ENCODE data around the gene TP53BP2.
"Not testable (repeated sequence)": the region's sequence is repeated elsewhere in the genome, so short reads cannot be mapped to it uniquely, and the experiment has no call there.

The TP53BP2 gene

DNA sequence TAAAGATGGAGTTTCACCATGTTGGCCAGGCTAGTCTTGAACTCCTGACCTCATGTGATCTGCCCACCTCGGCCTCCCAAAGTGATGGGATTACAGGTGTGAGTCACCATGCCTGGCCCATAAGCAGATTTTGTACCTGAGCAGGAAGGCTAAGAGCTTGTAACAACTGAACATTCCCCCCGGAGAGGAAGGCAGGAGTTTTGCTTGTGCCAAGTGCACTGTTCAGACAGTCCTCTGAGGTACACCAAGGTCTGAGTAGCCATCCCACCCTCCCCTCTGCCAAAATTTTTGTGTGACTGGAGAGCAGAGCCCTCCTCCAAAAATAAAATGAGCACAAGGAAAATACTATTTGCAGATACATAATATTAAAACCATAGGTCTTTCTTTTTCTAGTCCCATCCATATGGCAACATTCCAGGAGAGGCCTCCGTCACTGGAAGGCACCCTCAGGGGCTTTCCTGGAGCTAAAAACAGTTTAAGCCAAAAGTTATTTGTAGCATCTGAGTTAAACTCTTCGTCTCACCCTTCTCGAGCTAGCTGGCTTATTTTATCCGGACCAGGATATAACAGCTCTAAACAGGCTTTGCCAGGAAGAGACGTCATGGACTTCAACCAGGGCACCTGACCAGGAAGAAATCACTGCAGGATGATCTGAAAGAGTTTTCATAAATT, 106.2 kb downstream of the TP53BP2 start:
- TF ChIP-seq, protein P1, sequence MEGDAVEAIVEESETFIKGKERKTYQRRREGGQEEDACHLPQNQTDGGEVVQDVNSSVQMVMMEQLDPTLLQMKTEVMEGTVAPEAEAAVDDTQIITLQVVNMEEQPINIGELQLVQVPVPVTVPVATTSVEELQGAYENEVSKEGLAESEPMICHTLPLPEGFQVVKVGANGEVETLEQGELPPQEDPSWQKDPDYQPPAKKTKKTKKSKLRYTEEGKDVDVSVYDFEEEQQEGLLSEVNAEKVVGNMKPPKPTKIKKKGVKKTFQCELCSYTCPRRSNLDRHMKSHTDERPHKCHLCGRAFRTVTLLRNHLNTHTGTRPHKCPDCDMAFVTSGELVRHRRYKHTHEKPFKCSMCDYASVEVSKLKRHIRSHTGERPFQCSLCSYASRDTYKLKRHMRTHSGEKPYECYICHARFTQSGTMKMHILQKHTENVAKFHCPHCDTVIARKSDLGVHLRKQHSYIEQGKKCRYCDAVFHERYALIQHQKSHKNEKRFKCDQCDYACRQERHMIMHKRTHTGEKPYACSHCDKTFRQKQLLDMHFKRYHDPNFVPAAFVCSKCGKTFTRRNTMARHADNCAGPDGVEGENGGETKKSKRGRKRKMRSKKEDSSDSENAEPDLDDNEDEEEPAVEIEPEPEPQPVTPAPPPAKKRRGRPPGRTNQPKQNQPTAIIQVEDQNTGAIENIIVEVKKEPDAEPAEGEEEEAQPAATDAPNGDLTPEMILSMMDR (IDR thresholded peaks at IDR 0.05; ENCODE audit: borderline replicate concordance, insufficient read depth, low read depth, low read length), result no peak
- H3K4me3 ChIP-seq (ENCODE audit: low read depth, low read length), result no peak overlapping the region

DNA sequence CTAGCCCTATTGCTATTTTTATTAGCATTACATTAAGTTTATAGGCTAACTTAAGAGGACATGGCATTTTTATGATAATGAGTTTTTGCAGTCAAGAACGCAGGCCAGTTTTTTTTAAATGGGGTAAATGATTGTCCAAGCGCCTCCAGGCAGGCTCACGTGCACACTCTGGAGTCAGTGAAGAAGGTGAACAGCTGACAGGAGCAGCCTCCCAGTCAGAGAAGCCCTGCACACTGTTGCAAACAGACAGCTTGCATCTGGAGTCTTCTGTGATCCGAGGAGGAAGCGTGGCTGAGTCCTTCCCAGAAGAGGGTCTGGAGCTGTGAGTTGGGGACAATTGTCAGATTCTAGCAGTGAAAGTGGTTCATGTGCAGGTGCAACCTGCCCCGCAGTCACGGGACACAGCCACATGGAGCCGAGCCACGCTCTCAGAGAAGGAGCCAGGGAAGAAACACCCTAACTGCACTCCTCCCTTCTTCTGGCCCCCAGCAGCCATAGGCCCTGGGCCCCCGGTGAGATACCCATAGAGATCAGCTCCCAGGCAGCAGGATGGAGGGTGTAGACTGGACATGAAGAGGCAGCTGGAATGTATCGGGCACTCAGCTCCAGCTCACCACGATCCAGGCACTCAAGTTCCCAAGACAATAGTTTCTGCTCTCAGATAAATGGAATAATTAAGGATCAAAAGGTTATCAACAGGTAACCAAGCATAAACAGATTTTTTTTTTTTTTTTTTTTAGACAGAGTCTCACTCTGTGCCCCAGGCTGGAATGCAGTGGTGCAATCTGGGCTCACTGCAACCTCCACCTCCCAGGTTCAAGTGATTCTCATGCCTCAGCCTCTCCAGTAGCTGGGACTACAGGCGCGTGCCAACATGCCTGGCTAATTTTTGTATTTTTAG, 107.0 kb downstream of the TP53BP2 start:
- TF ChIP-seq, protein P1 (IDR thresholded peaks at IDR 0.05; ENCODE audit: borderline replicate concordance, insufficient read depth, low read depth, low read length), result no peak
- no peak overlapping the region for H3K4me3 ChIP-seq (ENCODE audit: low read depth, low read length)

- TF ChIP-seq, protein P1 (IDR thresholded peaks at IDR 0.05; ENCODE audit: borderline replicate concordance, insufficient read depth, low read depth, low read length), result no peak
- no peak overlapping the region for H3K4me3 ChIP-seq (ENCODE audit: low read depth, low read length)
Observed at GRCh38 chr1:223737342-223737741, 108.4 kb downstream of the TP53BP2 start.

- not testable (repeated sequence) for H3K4me3 ChIP-seq (ENCODE audit: low read depth, low read length)
Observed at GRCh38 chr1:223736638-223737037, 109.1 kb downstream of the TP53BP2 start.

GRCh38 chr1:223733898-223734852, 111.6 kb downstream of the TP53BP2 start:
- H3K4me3 ChIP-seq (ENCODE audit: low read depth, low read length), result no peak overlapping the region
- TF ChIP-seq, protein P1 (IDR thresholded peaks at IDR 0.05; ENCODE audit: borderline replicate concordance, insufficient read depth, low read depth, low read length), result no peak

DNA sequence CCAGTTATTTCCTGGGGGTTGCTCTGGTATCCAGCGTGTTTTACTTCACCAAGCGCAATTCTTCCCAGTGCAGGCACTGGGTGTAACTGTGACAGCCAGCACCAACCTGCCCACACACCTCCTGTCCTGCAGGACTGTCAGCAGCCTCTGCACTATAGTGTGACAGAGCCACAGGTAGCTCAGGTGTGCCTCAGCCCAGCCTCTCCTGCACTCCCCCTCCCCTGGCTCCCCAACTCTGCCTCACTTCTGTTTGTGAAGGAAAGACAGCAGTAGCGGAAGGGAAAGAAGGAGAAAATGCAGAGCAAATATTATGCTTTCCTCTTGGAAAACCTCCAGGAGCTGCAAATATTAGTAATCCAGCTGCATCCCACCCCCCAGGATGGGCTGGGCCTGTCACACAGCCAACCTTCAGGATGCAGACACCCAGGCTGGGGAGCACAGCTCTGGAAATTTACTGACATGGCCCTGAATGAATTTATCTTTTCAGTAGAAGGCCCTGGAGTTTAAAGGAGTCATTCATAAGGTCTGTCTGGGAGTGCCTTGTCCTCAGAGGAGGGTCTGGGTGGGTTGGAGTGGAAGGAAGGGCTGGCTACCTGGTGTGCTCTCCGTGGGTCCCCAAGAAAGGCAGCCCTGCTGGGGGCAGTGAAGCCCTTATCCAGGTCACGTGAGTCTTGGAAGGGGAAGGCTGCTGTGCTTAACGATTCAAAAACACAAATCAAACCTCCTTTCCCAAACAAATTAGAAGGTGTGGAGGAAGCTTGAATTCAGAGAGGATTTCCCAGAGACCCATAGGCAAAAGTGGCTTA, 112.6 kb downstream of the TP53BP2 start:
- TF ChIP-seq, protein P1 (IDR thresholded peaks at IDR 0.05; ENCODE audit: borderline replicate concordance, insufficient read depth, low read depth, low read length), result no peak

More for the DNA sequence above, 112.6 kb downstream of the TP53BP2 start:
- no peak overlapping the region for H3K4me3 ChIP-seq (ENCODE audit: low read depth, low read length)

Data from GM12875 (cell line).